GM18909 (cell line): ENCODE data around the gene PKN3.
A peak's percentile ranks its signal among the peaks of the same experiment; 100 is the strongest.
"Not testable (repeated sequence)": the region's sequence is repeated elsewhere in the genome, so short reads cannot be mapped to it uniquely, and the experiment has no call there.

Experiments used
- ATAC-seq: cut with Tn5 transposase; IDR thresholded peaks from one replicate; pipeline ENCODE4 v1.9.1; 2021; ENCODE audit warnings: mild to moderate bottlenecking; ENCODE audit not compliant: unreplicated experiment, poor library complexity

PKN3 gene

DNA sequence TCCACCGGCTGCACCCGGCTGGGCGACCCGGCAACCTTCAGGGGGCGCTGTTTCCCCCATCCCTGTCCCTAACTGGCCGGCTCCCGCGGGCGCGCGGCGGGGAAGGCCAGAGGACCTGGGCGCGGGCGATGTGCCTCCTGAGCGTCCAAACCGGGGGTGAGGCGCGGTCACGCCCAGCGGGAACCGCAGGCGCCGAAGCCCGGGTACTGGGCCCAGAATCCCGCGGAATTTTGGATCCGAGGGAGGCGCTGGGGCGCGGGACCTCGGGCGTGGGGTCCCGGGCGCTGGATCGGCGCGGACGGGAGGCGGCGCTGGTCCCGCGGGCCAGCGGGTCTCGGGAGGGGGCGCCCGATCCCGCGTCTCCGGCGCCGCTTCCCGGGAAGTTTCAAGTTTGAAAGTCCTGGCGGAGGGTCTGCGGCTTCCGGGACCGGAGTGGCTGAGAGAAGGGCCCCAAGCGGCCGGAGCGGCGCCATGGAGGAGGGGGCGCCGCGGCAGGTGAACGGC, at the start of gene PKN3:
Gene PKN3 (plus strand): TSS at position 59 of the 504 bp plus-strand sequence. CDS start 413 bp downstream, at position 472.
- ATAC-seq = peak; percentile 71

DNA sequence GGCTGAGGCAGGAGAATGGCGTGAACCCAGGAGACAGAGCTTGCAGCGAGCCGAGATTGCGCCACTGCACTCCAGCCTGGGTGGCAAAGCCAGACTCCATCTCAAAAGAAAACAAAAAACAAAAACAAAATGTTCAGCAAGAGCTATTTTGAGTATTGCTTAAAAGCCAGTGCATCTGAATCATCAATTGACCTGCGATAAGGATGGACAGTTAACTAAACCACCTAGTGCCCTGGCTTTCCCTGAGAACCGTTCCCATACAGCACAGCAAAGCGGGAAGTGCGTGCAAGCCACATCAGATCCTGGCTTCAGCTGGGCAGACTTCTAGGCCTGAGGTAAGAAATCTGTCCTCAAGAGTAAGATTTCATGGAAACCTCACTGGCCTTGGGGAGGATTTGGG, 48.4 kb upstream of the PKN3 start:
- ATAC-seq = no peak

DNA sequence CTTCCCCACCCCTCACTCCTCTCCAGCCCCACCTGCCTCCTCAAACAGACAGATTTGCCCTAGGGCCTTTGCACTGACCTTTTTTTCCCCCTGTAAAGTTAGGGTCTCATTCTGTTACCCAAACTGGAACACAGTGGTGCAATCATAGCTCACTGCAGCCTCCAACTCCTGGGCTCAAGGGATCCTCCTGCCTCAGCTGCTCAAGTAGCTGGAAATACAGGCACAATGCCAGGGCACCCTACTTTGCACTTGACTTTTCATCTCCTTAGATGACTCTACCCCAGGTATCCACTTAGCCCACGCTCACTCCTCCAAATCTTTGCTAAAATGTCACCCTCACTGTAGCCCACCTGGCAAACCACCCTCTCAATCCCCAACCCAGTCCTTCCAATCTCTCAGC, 47.8 kb upstream of the PKN3 start:
- ATAC-seq = no peak

DNA sequence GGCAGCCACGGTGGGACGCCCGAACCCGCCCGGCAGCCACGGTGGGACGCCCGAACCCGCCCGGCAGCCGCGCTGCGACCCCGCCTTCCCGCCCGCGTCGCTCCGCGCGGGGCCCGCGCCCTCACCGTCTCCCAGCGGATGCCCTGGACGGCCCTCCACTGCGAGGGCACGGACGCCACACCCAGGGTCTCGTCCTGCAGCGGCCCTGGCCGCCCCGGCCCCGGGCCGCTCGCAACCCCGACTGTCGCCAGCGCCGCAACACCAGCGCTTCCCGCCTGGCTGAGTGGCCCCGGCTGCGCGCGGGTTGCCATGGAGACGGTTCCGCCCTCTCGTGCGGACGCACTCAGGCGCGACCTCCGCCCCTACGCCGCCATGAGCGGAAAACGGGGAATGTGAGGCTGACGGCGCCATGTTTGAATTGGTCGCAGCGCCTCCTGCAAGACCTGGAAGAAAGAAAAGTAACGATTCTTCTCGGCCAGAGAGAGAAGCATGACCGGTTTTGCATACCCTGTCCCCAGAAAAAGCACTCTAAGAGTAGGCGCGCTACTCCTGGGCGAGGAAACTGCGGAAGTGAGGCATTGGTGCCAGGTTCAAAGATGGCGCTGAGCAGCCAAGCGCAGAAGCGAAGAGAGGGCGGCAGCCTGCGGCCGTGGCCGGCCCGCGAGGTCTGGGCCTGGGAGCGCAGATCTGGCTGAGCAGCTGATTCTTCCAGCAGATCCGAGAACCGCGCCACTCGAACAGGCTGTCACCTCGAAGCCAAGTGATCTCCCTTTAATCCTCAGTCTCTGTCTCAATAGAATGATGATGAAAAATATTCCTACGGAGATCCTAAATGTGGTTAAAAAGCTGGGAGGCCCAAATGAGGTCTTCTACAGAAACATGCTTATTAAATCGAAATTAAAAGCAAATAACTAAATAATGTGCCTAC, 45.6 kb upstream of the PKN3 start, which contains the start of gene DYNC2I2:
Gene DYNC2I2 (minus strand): TSS at position 432 of the 928 bp plus-strand sequence. CDS start 121 bp downstream, at position 311.
- peak; percentile 77 for ATAC-seq

DNA sequence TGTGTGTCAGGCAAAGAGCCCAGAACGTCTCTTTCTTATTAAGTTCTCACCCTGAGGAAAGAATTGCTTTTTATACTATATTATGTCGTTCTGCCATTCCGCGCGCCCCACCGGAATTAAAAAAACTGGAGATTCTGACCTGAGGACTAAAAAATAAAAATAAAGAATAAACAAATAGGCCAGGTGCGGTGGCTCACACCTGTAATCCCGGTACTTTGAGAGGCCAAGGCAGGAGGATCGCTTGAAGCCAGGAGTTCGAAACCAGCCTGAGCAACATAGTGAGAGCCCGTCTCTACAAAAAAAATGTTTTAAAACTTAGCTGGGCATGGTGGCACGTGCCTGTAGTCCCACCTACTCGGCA, 45.0 kb upstream of the PKN3 start:
- ATAC-seq = no peak

DNA sequence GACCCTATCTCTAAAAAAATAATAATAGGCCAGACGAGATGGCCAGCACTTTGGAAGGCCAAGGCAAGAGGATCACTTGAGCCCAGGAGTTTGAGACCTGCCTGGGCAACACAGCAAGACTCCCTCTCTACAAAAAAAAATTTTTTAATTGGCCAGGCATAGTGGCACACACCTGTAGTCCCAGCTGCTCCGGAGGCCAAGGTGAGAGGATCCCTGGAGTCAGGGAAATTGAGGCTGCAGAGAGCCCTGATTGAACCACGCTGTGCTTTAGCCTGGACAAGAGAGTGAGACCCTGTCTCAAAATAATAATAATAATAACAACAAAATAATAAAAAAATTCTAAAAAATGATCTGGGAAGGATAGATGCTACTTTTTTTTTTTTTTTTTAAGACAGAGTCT, 44.5 kb upstream of the PKN3 start:
- ATAC-seq = no peak

DNA sequence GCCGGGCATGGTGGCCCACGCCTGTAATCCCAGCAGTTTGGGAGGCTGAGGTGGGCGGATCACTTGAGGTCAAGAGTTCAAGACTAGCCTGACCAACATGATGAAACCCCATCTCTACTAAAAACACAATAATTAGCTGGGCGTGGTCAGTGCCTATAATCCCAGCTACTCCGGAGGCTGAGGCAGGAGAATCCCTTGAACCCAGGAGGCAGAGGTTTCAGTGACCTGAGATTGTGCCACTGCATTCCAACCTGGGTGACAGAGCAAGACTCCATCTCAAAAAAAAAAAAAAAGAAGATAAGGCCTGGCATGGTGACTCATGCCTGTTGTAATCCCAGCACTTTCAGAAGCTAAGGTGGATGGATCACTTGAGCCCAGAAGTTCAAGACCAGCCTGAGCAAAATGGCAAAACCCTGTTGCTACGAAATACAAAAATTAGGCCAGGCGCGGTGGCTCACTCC, 35.8 kb upstream of the PKN3 start:
- not testable (repeated sequence) for ATAC-seq

DNA sequence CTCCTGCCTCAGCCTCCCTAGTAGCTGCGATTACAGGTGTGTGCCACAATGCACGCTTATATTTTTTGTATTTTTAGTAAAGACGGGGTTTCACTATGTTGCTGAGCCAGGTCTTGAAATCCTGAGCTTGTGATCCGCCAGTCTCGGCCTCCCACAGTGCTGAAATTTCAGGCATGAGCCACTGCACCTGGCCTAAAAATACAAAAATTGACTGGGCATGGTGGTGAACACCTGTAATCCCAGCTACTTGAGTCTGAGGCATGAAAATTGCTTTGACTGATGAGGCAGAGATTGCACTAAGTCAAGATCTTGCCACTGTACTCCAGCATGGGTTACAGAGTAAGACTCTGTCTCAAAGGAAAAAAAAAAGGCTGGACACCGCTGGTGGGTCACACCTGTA, 32.5 kb upstream of the PKN3 start:
- ATAC-seq = no peak

DNA sequence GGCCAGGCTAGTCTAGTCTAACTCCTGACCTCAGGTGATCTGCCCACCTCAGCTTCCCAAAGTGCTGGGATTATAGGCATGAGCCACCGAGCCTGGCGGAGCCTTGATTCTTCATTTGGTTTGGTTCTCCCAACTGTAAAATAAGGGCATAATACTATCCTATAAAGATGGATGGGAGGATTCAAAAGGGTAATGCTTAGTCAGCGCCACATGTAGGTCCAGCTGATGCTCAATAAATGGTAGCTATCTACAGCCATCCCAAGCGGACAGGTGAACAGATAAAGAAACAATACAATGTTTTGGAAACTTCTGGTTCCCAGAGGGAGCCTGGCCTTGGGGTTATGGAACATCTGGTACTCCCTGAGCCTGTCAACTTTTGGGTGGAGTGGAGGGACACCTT, 26.9 kb upstream of the PKN3 start:
- no peak for ATAC-seq

DNA sequence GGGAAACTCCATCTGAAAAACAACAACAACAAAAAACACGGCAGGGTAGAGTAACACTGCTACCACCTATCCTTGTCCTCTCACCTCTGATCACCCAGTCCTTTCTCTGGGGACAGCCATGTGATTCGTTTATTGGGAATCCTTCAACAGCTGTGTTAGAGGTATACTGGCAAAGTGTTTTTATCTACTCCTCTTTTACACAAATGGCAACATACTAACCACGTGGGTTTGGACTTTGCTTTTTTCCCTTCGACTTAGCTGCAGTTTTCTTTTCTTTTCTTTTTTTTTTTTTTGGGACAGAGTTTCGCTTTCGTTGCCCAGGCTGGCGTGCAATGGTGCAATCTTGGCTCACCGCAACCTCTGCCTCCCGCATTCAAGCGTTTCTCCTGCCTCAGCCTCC, 24.5 kb upstream of the PKN3 start:
- no peak for ATAC-seq

DNA sequence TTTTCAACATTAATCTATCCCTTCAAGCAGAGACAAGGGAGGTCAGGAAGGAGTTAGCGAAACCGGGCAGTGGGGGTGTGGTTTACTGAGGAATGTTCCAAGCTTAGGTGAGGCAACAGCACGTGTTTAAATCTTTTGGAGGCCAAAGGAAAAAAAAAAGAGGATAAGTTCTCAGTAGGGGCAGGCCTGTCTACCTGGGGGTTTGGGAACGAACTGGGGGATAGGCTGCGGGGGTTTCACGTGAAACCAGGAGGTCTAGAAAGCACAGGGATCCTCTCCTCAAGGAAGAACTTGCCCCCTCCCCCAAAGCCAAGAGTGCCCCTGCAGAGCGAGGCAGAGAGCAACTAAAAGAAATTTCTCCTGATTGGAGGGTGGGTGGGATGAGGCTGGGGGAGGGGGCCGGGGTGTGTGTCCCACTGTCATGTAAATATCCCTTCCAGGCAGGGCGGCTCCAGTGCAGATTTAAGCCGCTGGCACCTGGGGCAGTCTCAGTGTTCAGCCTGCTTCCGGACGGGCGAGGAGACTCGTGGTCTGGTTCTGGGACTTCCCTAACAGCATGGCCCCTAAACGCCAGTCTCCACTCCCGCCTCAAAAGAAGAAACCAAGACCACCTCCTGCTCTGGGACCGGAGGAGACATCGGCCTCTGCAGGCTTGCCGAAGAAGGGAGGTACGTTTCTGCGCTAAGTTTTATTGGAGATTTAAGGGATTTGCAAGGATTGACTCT, 18.8 kb upstream of the PKN3 start:
- ATAC-seq = peak; percentile 33

DNA sequence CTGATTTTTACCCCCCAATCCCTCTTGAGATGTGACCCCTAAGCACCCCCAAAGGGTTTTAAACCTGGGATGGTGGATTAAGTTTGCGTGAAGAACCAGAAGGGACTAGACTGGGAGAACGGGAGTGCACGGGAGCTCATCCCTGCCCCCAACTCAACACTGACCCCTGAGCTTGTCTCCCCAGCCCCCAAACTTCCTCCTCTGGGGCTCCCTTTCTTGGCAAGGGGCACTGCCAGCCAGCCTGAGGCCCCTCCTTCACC, 18.3 kb upstream of the PKN3 start:
- no peak for ATAC-seq

DNA sequence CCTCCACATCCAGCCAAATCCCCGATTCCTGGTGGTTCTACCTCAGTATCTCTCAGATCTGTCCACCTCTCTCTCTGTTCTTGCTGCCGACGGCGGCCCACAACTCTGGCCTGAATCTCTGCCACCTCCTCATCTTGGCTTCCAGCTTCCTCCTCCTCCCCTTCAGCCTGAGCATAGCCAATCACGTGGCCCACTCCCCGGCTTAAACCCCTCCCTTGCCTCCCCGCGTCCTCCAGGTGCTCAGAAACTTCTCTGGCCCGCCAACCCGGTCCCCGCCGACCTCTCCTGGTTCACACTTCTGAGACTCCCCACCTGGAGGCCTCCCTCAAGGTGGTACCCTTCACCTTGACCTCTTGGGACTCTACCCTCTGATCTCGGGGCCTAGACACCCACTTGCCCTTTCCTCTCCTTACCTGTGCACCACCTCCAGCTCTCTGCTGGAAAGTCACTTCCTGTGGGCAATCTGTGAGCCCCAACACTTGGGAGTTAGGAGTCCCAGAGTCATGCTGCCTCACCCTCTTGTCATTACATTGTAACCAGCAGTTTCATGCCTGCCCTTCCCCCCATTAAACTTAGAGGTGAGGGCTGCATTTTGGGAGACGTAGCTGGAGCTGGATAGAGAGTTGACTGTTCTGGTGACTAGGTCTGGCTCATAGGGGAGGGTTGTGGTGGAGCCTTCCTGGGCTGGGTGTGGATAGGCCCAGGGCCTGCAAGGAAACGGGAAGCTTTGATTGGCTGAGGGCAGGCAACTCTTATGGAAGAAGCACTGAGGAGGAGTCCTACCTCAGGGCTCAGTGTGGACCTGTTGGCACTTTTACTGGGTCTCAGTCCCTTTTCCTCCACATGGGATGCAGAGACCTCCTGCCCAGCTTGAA, 17.7 kb upstream of the PKN3 start:
- ATAC-seq = peak; percentile 33

DNA sequence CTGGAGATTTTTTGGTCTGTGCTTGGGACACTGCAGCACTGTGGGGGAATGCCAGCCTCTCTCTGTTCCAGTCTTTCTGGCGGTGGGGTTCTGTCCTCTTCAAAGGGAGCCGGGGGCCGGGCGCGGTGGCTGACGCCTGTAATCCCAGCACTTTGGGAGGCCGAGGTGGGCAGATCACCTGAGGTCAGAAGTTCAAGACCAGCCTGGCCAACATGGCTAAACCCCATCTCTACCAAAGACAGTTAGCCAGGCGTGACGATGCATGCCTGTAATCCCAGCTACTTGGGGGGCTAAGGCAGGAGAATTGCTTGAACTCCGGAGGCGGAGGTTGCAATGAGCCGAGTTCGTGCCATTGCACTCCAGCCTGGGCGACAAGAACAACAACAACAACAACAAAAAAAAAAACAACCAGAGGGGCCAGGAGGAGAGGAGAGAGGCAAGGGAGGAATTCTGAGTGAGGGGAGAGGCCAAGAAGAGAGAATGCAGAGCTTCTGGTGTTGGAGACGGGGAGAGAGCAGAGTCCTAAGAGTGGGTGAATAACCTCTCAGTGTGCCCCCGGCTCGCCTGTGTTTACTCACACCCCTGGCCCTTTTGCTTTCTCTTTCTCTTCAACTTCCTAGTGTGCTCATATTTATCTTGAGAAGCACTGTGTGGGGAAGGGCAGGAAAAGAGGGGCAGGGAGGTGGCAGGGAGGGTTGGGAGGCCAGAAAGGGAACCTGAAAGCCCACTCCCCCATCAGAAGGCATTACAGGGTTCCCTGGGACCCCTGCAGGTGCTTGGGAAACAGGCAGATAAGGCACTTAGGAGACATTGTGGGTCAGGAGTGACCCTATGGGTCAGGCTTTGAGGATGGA, 16.4 kb upstream of the PKN3 start:
- ATAC-seq = no peak

DNA sequence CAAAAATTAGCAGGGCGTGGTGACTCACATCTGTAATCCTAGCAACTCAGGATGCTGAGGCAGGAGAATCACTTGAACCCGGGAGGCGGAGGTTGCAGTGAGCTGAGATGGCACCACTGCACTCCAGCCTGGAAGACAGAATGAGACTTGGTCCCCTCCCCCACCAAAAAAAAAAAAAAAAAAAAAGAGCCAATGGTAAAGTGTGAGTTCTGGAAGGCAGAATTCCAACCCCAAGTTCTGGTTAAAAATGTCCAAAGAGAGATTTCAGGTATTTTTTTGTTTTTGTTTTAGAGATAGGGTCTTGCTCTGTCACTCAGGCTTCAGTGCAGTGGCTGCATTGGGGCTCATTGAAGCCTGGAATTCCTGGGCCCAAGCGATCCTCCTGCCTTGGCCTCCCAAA, 14.8 kb upstream of the PKN3 start:
- ATAC-seq = no peak

DNA sequence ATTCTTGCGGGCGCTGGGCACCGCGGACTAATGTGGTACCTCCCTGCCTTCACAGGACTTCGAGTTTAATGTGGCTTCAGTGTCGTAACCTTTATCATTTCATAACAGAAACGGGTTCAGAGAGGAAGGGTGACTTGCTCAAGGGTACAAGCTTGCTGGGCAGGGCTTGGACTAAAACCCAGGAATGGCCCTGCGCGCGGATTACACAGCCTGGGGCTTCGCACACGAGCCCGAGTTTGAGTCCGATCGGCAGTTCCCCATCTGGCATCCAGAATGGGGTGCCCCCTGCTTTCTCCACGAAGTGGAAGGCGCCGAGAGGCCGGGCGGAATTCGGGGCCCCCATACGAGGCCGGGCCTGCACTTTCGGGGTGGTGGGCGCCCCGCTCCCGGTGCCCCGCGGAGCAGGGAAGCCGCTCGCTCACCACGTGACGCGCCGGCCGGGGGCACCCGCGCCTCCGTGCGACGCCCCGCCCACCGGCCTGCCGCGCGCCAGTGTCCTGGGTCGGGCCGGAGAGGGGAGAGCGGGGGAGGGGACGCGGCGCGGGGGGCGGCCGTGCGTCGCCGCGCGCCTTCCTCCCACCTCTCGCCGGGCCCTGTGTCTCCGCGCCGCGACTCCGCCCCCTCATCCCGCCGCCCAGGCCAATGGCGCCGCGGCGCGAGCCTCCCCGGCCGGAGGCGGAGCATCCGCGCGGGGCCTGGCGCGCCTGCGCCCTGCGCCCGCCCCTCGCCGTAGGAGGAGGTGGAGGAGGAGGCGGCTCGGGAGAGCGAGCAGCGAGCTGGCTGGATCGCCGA, 13.6 kb upstream of the PKN3 start, which contains the start of gene SET:
Gene SET (plus strand): TSS at position 722 of the 792 bp plus-strand sequence. CDS start 361 bp downstream, outside the sequence.
- ATAC-seq = peak; percentile 74

DNA sequence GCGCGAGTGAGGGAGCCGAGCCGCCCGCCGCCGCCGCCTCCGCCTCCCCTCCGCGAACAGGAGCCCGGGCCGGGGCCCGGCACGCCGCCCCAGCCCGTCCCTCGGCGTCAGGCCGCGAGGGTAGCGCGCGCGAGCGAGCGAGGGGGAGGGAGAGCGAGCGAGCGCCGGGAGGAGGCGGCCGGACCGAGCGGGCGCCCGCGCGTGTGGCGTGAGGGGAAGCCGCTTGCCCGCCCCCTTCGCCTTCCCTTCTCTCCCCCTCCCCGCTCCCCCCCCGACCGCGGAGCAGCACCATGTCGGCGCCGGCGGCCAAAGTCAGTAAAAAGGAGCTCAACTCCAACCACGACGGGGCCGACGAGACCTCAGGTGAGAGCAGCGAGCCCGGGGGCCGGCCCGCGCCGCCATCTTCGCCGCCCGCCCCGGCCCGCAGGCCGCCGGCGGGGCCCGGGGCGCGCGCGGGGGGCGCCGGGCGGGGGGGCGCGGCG, 13.0 kb upstream of the PKN3 start:
- peak; percentile 25 for ATAC-seq
